BJ (cell line): ENCODE data around the gene ZCCHC7. TPM values are rescaled to one million over a fixed set of nuclear protein-coding genes. Genes with fewer than 3 reads are reported as not detected.

Experiments used
- CTCF ChIA-PET: fragments of 350-600 bp; formaldehyde crosslinking; extraction: SDS; loops from one replicate; lab custom pipeline; 2021; ENCODE audit warnings: antibody characterized with exemption, inconsistent platforms; lab: Yijun Ruan, JAX
- POLR2A ChIA-PET: fragments of 300-600 bp; sonication (Branson Sonifier 250); formaldehyde crosslinking; extraction: SDS; loops from one replicate; lab custom pipeline; 2021; ENCODE audit warnings: antibody characterized with exemption; lab: Charles Lee
- DNase-seq: peaks from one replicate; pipeline ENCODE4 v3.0.0-alpha.2; 2011; ENCODE audit warnings: low read depth
- H3K27me3 ChIP-seq: 2 replicates; pipeline ENCODE4 v1.6.0; 2011; ENCODE audit warnings: low read length; ENCODE audit not compliant: control insufficient read depth, insufficient read depth
- H3K36me3 ChIP-seq: 2 replicates; pipeline ENCODE4 v1.5.1; 2011; ENCODE audit warnings: low read length; ENCODE audit not compliant: control insufficient read depth, insufficient read depth
- H3K4me3 ChIP-seq: 2 replicates; pipeline ENCODE4 v1.5.1; 2011; ENCODE audit warnings: low read depth, mild to moderate bottlenecking, control low read depth, low read length
- CTCF ChIP-seq: IDR thresholded peaks from 2 replicates; pipeline ENCODE4 v1.5.1; 2011; ENCODE audit warnings: low read depth, mild to moderate bottlenecking, control low read depth, inconsistent platforms, low read length, moderate library complexity; ENCODE audit not compliant: insufficient read depth
- polyA plus RNA-seq: library from polyadenylated mRNA; depleted of rRNA; stranded (reverse); fragments of >200 nt; gene quantifications from 2 replicates; pipeline ENCODE4 v1.2.3, GENCODE V29; 2011; rRNA removed
- small RNA-seq: library from RNA; depleted of rRNA; stranded (forward); fragments of <200 nt; gene quantifications from one replicate; pipeline ENCODE3, GENCODE V24; 2012; ENCODE audit warnings: low replicate concordance, low read depth; ENCODE audit not compliant: insufficient read length

Gene ZCCHC7
- polyA plus RNA-seq, 1 experiment, result 23.2 TPM

- Histone ChIP-seq H3K27me3 (peaks cover 1% of the 10 kb centered on the region; the same call in 1 of the 2 replicates), H3K4me3 (no peak overlapping the region), H3K36me3 (no peaks in the 10 kb centered on the region)
- DNase-seq, result no peak
- TF ChIP-seq CTCF, result no peak
- ChIA-PET POLR2A (no interaction called here), CTCF (interaction anchor here (1.3 to 1.7 kb wide), 2 partner anchors 8 to 9 kb away, joined by 3 to 4 read pairs; no protein-coding TSS in a partner anchor)
Measured at GRCh38 chr9:37405764-37406380, 285.5 kb downstream of the ZCCHC7 start.

- ChIA-PET POLR2A (no interaction called here), CTCF (interaction anchor here (1.3 to 1.7 kb wide), 2 partner anchors 8 to 9 kb away, joined by 3 to 4 read pairs; no protein-coding TSS in a partner anchor)
- DNase-seq, result no peak
- Histone ChIP-seq H3K27me3 (peaks cover 1% of the 10 kb centered on the region; the same call in 1 of the 2 replicates), H3K4me3 (no peak overlapping the region), H3K36me3 (no peaks in the 10 kb centered on the region)
- no peak for TF ChIP-seq CTCF
Measured at GRCh38 chr9:37406603-37407401, 286.4 kb downstream of the ZCCHC7 start.

GRCh38 chr9:37407468-37407867, 287.1 kb downstream of the ZCCHC7 start:
- TF ChIP-seq CTCF, result peak; percentile 15; the same call in 1 of the 2 replicates
- CTCF ChIA-PET, result interaction anchor here (1.2 to 1.7 kb wide), 3 partner anchors 8 to 11 kb away, joined by 3 to 4 read pairs (median 3); no protein-coding TSS in a partner anchor
- Histone ChIP-seq H3K4me3 (no peak overlapping the region), H3K36me3 (no peaks in the 10 kb centered on the region), H3K27me3 (peaks cover 1% of the 10 kb centered on the region; the same call in 1 of the 2 replicates)
- no peak for DNase-seq
- POLR2A ChIA-PET, result no interaction called here

Small RNAs within 50 kb of the gene (small RNA-seq; reads per million reads assigned to genes)
- gene AL512604.1 (not detected), gene RF00019 (not detected), gene RNU6-677P (not detected)

Other genes starting within 250 kb of the ZCCHC7 start
- not detected in 2 replicates for gene PAX5, start 86.3 kb upstream of the ZCCHC7 start, polyA plus RNA-seq